HG02759 (cell line): ENCODE results near the gene USP6.
"Not testable (repeated sequence)": the region's sequence is repeated elsewhere in the genome, so short reads cannot be mapped to it uniquely, and the experiment has no call there.

ENCODE experiments used
- ATAC-seq: cut with Tn5 transposase; IDR thresholded peaks from one replicate; pipeline ENCODE4 v1.9.1; 2021; ENCODE audit warnings: mild to moderate bottlenecking, moderate library complexity; ENCODE audit not compliant: unreplicated experiment

USP6 gene

DNA sequence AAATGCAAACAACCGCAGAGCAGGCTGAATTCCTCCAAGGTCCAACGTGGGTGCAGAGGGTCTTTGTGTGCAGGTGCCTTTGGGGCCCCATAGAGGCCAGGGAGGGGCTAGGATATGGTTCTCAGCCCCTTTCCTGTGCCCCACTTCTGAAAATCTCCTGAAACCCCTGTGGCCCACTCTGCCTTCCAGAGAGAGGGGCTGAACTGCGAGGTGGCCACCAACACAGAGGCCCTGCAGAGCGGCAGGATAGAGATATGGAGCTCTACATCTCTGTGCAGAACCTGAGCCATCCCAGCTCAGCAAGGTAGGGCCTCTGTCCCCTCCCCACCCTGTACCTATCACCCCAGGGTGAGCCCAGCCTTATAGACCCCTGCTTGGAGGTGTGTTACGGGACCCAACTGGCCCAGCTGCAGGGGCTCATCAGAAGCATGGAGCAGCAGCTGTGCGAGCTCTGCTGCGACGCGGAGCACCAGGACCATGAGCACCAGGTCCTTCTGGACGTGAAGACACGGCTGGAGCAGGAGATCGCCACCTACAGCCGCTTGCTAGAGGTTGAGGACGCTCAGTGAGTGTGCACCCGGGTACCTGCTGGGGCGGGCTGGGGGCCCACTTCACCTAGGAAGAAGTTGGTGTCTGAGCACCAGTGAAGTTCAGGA lies 5.5 kb downstream of the USP6 start:
- no peak for ATAC-seq

DNA sequence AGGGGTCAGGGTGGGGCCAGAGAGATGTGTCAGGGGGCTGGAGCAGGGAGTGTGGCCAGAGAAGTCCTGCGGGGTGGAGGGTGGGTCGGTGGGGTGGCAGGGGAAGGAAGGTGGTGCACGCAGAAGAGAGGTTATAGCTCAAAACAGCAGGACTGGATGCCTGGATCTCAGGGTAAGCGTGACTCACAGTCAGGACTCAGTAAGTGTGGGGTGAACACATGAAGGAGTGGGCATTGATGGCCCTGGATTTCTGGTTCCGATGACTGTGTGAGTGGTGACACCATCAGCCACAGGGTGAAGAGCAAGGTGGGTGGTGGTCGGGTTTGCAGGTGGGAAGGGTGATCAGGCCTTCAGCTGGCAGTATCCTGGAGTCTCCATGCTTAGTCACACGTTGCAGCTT lies 6.2 kb downstream of the USP6 start:
- ATAC-seq: not testable (repeated sequence)

DNA sequence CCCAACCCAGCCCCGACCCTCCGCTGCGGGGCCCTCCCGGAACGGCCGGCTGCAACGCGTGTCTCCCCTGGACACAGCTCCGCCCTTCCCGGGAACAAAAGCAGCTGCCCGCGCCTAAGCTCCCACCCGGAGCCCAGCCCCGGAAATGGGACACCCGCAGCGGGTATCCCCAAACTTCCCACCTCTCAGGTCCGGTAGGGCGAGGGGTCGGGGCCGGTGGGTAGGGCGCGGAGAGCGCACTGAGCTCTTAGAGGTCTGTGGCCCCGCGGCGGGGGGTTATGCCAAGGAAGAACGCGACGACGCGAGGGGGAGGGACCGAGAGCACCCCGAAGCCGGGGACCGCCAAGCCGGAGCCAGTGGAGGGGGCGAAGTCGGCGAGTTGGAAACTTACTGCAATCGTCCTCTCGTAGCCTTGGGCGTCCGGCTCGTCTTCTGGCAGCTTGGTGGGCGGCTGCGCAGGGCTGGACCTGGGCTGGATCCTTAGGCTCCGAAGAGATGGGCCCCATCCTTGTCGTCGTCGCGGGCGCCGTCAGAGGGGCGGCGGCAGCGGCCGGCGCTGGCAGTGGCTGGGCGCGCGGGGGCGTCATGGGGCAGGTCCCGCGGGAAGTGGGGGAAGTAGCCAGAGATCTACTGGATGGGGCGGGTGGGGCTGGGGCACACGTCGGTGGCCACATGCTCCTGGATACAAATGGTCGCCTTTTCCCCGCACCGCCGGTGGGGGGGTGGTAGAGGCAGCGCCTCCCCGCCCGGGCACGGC lies 6.9 kb downstream of the USP6 start:
- no peak for ATAC-seq

DNA sequence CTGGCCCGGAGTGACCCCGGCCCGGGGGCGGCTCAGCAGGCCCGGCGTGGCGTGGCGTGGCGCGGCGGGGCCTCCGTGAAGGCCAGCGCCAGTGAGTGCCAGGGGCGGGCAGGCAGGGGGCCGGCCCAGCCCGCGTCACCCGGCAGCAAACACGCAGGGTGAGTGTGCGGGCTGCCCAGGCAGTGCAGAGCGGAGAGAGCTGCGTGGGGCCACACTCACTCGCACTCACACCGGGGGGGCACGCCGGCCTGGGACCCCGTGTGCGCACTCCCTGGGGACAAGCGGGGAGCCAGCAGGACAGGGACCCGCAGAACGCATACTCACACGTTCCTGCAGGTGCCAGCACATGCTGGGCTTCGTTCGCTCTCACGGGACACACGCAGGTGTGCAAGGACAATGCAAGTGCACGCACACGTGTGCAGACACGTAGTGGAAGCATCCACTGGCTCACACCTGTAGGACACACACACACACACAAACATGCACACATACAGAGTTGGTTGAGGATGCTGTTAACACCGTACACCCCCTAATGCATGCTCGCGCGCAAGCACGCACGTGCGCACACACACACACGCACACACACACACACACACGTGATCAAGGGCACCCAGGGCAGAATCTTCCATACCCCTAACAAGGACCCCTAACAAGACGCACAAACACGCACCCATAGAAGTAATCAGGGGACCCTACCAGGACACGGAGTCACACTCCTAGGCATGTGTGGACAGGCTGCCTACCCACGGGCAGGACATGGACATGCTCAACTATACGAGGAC lies 7.7 kb downstream of the USP6 start:
- ATAC-seq: no peak

DNA sequence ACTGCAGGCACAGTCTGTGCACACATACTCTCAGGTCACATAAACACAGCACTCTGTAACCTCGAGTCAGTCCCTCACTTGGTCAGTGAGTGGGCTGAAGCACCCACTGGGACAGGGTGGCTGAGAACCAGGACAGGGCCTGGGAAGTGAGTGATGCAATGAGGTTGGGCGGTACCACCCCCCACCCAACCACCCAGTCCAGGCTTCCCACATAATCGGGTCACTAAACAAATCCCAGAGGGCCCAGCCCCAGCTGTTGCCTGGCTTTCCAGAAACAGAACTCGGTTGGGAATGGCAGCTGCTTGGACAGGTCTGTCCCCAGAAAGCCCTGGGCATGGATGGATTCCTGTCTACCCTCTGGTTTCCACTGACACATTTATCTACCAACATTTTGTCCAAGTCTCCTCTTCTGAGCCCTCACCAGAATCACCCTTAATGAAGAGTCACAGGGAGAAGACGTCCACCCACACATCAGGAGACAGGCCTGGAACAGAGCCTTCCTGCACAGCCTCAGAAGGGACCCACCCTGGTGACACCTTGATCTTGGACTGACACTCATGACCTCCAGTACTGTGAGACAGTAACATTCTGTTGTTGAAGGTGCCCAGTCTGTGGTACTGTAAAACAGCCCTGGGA lies 8.4 kb downstream of the USP6 start:
- not testable (repeated sequence) for ATAC-seq

DNA sequence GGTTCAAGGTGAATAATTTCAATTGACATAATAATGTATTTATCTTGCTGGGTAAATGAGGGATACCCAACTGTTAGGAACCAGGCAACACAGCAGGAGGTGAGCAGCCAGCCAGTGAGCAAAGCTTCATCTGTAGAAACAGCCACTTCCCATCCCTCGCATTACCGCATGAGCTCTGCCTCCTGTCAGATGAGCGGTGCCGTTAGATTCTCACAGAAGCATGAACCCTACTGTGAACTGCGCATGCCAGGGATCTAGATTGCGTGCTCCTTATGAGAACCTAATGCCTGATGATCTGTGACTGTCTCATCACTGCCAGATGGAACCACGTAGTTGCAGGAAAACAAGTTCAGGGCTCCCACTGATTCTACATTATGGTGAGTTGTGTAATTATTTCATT lies 9.1 kb downstream of the USP6 start:
- ATAC-seq: not testable (repeated sequence)

DNA sequence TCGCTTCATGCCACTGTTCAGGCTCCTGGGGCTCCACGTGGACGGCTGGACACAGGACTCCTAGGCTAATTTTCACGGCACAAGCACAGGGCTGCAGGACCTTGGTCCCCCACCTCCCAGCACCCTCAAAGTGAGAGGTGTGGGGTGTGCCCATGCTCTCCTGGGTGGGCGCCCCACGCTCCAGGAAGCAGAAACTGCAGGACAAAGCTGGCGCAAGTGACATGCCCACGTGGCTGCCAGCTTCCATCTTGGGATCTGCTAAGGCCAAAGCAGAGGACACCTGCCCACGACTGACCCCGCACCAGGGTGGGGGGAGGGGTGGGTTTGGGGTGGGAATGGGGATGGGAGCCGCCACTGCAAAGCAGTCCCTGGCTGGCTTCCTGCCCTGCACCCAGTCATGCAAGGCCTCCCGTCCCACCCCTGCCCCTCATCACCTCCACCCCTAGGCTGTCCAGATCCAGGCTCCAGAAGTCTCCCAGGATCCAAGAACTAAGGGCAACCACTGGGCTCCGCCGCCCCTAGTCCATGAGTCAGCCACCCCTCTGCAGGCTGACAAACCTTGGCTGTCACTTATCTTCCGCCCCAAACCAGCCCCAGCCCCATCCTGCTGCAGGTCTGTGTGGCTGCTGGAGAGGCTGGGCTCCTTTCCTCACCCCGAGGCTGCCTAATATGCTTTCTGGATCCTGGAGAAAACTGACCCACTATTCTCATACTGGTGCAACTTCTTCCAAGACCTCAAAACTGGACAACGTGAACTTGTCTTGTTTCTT lies 11.1 kb downstream of the USP6 start:
- ATAC-seq: no peak

DNA sequence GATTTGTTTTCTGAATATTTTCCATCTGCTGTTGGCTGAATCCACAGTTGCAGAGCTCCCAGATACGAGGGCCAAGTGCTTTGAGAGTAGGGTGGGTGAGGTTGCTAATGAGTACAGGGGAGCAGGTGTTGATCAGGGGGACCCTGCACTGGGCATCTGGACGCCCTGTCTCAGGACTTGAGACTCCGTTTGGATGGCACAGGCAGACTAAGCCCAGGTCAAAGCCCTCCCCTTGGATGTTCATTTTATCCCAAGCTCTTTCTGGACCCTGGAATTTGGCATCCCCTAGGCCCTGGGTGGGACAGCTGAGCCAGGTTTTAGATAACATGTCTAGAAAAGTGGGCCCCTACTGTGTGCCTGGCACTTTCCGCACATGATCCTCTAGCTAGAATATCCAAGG lies 12.1 kb downstream of the USP6 start:
- ATAC-seq: no peak

DNA sequence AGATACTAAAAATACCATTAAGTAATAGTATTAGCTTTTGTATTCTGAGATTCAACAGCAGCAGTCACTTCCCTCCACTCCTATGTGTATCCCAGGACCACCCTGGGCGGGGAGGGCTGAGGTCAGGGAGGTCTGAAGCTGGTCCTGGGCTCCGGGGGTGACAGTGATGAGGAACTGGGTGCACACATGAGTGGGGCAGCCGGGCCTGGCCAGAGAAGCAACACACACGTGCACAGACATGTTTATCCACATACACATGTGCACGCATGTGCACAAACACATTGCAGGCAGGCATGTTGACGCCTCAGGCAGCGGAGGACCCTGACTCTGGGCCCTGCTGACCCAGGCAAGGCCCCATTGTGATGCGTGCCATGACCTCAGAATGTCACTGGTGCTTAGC lies 12.6 kb downstream of the USP6 start:
- ATAC-seq: not testable (repeated sequence)

DNA sequence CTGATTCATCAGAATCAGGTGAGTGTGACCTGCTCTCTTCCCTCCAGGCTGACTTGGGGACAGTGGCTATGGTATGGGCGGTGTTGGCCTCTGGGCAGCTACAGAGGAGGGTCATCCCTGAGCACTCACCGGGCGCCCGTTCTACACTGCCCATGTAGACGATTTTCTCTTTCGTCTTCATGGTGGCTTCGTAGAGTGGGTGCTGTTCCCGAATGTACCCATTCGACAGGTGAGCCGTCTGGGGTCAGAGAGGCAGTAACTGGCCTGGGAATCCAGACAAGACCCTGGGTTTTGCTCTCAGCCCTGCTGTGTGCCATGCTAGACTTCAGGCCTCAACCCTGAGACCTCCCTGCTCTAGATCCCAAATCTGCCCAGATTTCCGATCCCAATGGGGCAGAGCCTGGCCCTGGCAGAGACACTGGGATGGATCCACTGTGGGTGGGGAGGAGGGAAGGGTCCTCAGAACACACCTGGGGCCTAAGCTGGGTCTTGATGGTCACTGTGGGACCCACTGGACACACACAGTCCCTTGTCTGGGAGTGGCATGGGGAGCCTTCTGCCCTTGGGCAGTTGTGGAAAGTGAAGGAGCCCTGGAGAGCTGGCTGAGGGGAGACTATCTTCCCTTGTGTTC lies 13.2 kb downstream of the USP6 start:
- no peak for ATAC-seq

DNA sequence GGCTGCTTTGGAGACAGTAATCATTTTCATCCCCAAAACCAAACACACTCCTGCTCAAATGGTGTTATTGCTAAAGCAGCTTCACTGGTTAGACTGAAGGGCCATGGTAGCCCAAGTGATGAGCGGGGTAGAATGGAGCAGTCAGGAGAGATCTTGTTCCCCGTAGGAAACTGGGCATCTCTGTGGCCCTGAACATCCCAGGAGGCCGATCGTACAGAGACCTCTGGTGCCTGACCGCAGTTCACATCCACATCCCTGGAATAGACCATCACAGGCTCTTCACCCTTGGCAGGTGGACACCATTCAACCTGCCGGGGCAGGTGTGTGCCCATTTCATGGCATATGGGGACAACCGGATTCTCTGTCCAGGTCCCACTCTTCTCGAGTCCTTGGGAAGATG lies 13.9 kb downstream of the USP6 start:
- not testable (repeated sequence) for ATAC-seq

DNA sequence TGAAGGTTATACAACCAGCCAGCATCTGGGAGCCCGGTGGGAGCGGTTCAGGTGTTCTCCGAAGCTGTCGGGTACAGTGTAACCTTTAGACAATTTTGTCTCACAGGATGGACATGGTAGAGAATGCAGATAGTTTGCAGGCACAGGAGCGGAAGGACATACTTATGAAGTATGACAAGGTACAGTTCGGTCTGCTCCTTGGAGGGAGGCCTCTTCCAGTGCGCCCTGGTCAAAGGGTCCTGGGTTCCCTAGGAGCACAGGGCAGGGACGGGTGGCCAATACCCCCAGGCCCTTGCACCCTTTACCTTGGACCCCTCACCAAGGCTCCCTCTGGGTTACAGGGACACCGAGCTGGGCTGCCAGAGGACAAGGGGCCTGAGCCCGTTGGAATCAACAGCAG lies 14.4 kb downstream of the USP6 start:
- ATAC-seq: not testable (repeated sequence)

DNA sequence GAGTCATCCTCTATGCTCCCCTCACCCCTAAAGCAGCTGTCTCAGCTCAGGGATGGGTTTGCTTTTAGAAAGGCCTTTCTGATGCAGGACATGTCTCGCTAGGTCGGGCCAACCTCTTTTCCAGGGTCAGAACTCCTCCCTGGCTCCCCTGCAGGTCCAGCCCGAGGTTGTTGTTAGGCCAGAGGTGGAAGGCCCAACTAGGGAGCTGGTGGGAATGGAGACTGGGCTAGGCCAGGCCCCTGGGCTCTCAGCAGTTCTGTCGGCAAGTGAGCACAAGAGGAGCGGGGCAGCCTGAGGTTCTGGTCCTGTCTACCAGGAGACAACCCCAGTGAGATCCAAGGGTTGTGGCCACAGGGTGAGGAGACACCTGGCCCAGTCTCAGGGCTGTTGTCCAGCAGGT lies 14.9 kb downstream of the USP6 start:
- ATAC-seq: not testable (repeated sequence)

DNA sequence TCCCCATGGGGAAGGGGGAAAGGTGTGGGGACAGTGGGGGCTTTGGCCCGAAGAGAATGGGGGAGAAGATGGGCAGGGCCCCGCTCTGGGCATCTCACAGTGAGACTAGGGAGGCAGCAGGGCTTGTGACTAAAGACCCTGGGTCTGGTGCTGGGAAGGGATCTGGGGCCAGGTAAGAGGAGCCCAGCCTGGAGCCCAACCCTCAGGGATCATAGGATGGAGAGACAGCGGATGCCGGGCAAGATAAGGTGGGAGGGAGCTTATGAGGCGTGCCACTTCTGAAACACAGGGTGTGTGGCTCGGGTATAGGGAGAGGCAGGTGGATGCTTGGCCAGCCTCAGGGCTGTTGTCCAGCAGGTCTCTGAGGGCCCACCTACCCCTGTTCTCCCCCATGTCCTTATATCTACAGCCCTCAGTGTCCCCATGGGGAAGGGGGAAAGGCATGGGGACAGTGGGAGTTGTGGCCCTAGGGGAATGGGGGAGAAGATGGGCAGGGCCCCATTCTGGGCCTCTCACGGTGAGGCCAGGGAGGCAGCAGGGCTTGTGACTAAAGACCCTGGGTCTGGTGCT lies 15.4 kb downstream of the USP6 start:
- no peak for ATAC-seq

DNA sequence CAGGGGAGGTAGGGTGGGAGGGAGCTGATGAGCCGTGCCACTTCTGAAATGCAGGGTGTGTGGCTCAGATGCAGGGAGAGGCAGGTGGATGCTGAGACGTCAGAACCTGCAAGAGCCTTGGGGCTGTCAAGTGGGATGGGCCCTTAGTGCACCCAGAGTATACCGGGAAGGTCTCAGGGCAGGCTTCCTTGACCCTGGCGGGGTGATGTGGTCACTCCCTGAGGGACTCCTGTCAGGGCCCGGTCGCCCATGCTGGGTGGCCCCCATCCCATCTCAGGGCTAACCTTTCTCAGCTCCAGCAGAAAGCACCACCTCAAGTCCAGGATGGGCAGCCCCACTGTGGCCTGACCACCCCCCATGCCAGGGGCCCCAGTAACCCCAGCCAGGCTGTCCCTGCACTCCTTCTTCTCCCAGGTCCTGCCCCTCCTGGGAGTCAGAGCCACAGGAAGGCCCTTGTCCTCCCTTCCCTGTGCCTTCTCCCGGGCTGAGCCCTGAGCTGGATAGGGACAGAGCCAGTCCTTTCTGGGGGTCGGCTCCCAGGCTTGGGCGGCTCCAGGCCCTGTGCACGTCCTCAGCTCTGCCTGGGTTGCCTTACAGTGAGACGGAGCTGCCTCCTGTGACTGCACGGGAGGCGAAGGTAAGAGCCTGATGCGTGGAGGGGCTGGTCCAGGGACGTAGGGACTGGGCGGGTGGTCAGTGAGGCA lies 16.1 kb downstream of the USP6 start:
- ATAC-seq: not testable (repeated sequence)

DNA sequence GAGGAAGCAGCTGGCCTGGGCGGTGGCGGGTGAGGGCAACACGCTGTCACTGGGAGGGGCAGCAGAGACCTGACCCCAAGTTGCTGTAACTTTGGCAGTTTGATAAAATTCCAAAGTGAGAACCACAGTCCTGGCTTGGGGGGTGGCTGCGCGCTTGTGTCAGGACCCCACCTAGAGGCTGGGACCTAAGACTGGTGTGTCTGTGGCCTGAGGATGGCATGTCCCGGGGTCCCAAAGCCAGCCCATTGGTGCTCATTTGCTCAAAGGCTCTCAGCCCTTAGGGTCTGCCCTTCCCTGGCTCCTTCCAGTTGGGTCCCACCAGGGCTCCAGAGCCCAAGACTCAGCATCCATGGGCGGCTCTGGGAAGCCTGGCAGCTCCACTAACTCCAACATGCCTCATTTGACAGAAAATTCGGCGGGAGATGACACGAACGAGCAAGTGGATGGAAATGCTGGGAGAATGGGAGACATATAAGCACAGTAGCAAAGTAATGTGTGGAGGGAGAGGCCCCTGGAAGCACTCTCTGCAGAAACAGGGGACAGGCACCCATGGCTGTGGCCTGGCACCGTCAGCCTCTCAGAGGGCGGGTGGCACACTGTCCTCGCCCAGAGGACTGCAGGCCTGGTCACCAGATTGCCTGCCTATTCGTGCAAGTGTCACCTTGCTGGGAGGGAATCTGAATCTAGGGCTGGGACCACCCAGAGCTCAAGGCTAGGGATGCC lies 16.8 kb downstream of the USP6 start:
- ATAC-seq: not testable (repeated sequence)

DNA sequence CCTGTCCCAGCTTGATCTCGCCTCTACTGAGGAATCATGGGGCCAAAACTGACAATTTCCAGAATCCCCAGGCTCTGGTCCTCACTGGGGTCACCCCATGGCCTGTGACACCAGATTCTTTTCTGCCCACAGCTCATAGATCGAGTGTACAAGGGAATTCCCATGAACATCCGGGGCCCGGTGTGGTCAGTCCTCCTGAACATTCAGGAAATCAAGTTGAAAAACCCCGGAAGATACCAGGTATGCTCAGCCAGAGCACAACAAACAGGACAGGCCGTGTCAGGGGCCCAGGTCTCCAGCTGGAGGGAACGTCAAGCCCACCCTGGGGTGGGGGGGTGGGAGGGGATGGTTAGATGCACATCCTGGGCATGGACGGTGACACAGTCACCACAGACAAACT lies 17.5 kb downstream of the USP6 start:
- ATAC-seq: no peak

DNA sequence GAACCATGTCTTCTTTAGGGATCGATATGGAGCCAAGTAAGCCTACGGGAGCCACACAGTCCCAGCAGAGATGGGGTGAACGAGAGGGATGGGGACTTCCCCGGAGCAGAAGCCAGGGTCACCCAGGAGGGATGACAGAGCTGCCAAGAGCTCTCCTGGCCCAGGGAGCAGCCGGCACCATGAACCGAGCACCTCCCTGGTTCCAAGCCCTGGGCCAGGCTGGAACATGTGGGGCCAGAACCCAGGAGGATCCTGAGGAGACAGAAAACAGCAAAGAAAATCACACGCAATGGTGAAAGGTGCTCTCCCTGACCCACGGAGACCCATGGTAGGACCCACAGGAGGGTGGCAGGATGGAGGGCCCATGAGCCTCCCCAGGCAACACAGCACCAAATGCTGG lies 18.1 kb downstream of the USP6 start:
- not testable (repeated sequence) for ATAC-seq
